HG02973 (cell line): ENCODE data around the gene PHF20.
"Not testable (repeated sequence)": the region's sequence is repeated elsewhere in the genome, so short reads cannot be mapped to it uniquely, and the experiment has no call there.

ENCODE experiments used
- ATAC-seq: cut with Tn5 transposase; IDR thresholded peaks from one replicate; pipeline ENCODE4 v1.9.1; 2021; ENCODE audit warnings: moderate library complexity; ENCODE audit not compliant: unreplicated experiment

PHF20 gene

GRCh38 chr20:35838205-35838604, 66.4 kb downstream of the PHF20 start:
- ATAC-seq: no peak

GRCh38 chr20:35839904-35840303, 68.1 kb downstream of the PHF20 start:
- no peak for ATAC-seq

- no peak for ATAC-seq
Observed at GRCh38 chr20:35840421-35840820, 68.6 kb downstream of the PHF20 start.

- ATAC-seq: no peak
Observed at GRCh38 chr20:35842361-35842760, 70.5 kb downstream of the PHF20 start.

GRCh38 chr20:35843894-35844293, 72.1 kb downstream of the PHF20 start:
- ATAC-seq: not testable (repeated sequence)

GRCh38 chr20:35845561-35845960, 73.7 kb downstream of the PHF20 start:
- ATAC-seq: no peak

- no peak for ATAC-seq
Observed at GRCh38 chr20:35849706-35850105, 77.9 kb downstream of the PHF20 start.

- not testable (repeated sequence) for ATAC-seq
Observed at GRCh38 chr20:35851659-35852058, 79.8 kb downstream of the PHF20 start.

GRCh38 chr20:35854713-35855348, 83.0 kb downstream of the PHF20 start:
- no peak for ATAC-seq

GRCh38 chr20:35855641-35856040, 83.8 kb downstream of the PHF20 start:
- not testable (repeated sequence) for ATAC-seq

GRCh38 chr20:35856866-35857265, 85.1 kb downstream of the PHF20 start:
- no peak for ATAC-seq

GRCh38 chr20:35866418-35867202, 94.8 kb downstream of the PHF20 start:
- ATAC-seq: no peak

GRCh38 chr20:35870541-35871258, 98.9 kb downstream of the PHF20 start:
- ATAC-seq: no peak

- ATAC-seq: no peak
Observed at GRCh38 chr20:35871259-35871771, 99.5 kb downstream of the PHF20 start.

GRCh38 chr20:35876033-35876320, 104.2 kb downstream of the PHF20 start:
- no peak for ATAC-seq

GRCh38 chr20:35877611-35878010, 105.8 kb downstream of the PHF20 start:
- no peak for ATAC-seq

- no peak for ATAC-seq
Observed at GRCh38 chr20:35878113-35878625, 106.4 kb downstream of the PHF20 start.

- no peak for ATAC-seq
Observed at GRCh38 chr20:35881676-35882075, 109.9 kb downstream of the PHF20 start.

GRCh38 chr20:35882427-35883161, 110.8 kb downstream of the PHF20 start:
- ATAC-seq: not testable (repeated sequence)

GRCh38 chr20:35883336-35883777, 111.5 kb downstream of the PHF20 start:
- ATAC-seq: no peak
